Testis (tissue), 3 donors: ENCODE results near the gene TEX50. TPM values are rescaled to one million over a fixed set of nuclear protein-coding genes. Genes with fewer than 3 reads are reported as not detected.

Experiments
- polyA plus RNA-seq: library from polyadenylated mRNA; stranded (reverse); fragments of 350-450 nt; fragmentation: Illumina TruSeq; extraction: RNeasy Lipid Tissue Mini Kit (QIAGEN cat#74804); gene quantifications from one replicate; pipeline ENCODE4 v1.2.3, GENCODE V29; 2014; ENCODE audit warnings: low read depth, low replicate concordance; ENCODE audit not compliant: insufficient read depth
- total RNA-seq, 2 donors: library from RNA; depleted of rRNA; stranded (reverse); fragments of >200 nt; gene quantifications; one replicate each; pipeline ENCODE4 v1.2.3, GENCODE V29; 2016

Gene TEX50
- total and polyA plus RNA-seq, 3 donors from 2014 or later: 7.6 to 22.4 (median 15.7) TPM

Other genes with a start within 250 kb of the TEX50 start
- gene PRDX6, start 158.0 kb upstream of the TEX50 start, total RNA-seq: 100 to 1,000 TPM; 376 to 458 TPM
- 385 TPM for gene PRDX6, start 158.0 kb upstream of the TEX50 start, polyA plus RNA-seq
- gene SLC9C2, start 32.3 kb upstream of the TEX50 start, total RNA-seq: 10 to 100 TPM; 15.8 to 15.9 TPM
- gene SLC9C2, start 32.3 kb upstream of the TEX50 start, polyA plus RNA-seq: 17.1 TPM
- gene ANKRD45, start 34.5 kb downstream of the TEX50 start, total RNA-seq: 1 to 10 TPM; 6.7 to 8.4 TPM
- gene ANKRD45, start 34.5 kb downstream of the TEX50 start, polyA plus RNA-seq: 37.9 TPM
- gene KLHL20, start 79.6 kb downstream of the TEX50 start, total RNA-seq: 10 to 100 TPM; 30.6 to 46.1 TPM
- 35.2 TPM for gene KLHL20, start 79.6 kb downstream of the TEX50 start, polyA plus RNA-seq
- gene DARS2, start 189.3 kb downstream of the TEX50 start, total RNA-seq: 10 to 100 TPM; 16.8 to 21.4 TPM
- gene DARS2, start 189.3 kb downstream of the TEX50 start, polyA plus RNA-seq: 12.7 TPM
- gene CENPL, start 189.5 kb downstream of the TEX50 start, total RNA-seq: 10 to 100 TPM; 13.2 to 20.5 TPM
- 26.5 TPM for gene CENPL, start 189.5 kb downstream of the TEX50 start, polyA plus RNA-seq
- gene GAS5, start 232.7 kb downstream of the TEX50 start, total RNA-seq: 100 to 1,000 TPM; 101 to 158 TPM
- gene GAS5, start 232.7 kb downstream of the TEX50 start, polyA plus RNA-seq: 130 TPM
- gene ZBTB37, start 233.0 kb downstream of the TEX50 start, total RNA-seq: 10 to 100 TPM; 21.2 to 28.7 TPM
- gene ZBTB37, start 233.0 kb downstream of the TEX50 start, polyA plus RNA-seq: 22.6 TPM